GM19099 (cell line): Measurements from ENCODE around the gene RTKN2.

Experiments
- POLR2A ChIP-seq: IDR thresholded peaks from 3 replicates; pipeline ENCODE4 v1.6.1; 2011; ENCODE audit warnings: low read depth; ENCODE audit not compliant: insufficient read length; ENCODE audit errors: extremely low read depth

Gene RTKN2

DNA sequence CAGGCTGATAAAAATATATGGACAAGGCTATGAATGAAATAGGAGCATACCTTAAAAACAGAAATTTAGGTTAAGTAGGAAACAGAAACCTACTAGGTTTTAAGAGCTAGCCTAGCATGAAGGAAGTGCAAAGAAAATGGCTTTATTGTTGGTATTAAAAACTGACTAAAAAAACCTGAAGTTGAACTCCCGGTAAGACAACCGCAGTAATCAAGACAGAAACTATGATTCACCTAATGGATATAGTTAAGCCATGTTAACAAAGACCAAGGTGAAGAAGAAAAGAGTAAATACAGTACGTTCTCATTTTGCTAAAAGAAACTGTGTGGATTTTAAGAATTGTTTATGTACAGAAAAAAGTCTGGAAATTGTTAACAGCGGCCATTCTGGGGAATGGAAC is 2.5 kb downstream of the RTKN2 start:
- TF ChIP-seq POLR2A, result no peak

DNA sequence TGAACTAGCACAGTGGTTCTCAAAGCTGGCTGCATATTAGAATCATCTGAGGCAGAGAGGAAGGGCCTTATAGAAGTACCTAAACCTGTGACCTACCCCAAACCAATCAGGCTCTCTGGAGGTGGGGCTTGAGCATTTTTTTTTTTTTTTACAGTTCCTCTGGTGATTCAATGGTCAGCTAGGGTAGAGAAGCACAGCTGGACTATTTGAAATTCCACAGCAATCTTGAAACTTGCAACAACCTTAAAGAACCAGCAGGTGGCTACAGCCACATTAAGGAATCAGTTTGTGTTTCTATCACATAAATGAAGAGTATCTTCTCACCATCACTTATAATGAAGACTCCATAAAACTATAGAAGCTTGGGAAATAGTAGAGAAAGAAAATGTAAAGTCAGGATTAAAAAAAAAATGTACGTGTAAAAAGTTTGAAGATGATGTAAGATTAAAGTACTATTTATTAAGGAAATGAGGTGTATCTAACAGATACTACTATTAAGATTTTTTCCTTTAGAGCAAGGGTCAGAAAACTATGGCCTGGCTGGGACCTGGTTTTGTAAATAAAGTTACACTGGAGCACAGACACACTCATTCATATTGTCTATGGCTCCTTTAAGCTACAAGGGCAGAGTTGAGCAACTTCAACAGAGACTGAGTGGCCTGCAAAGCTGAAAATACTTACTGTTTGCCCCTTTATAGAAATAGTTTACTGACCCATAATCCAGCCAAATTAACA is 3.8 kb downstream of the RTKN2 start:
- no peak for TF ChIP-seq POLR2A

DNA sequence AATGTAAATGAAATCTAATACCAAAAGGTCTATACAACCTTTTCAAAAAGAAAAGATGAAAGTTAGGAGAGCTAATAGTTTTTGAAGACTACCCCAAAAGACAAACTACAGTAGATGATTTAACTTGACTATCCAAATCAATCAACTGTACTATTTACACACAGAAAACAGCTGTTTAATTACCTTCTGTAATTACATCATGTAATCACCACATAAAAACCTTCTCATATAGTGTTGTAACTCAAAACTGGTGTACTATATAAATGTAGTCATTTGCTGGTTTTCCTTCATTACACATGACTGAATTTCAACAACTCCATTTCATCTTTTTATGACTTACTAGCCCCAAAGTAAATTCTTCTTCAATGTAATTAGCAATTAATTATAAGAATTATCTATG is 4.5 kb downstream of the RTKN2 start:
- no peak for TF ChIP-seq POLR2A

GRCh38 chr10:62261666-62262065 is 7.0 kb downstream of the RTKN2 start:
- no peak for TF ChIP-seq POLR2A

- TF ChIP-seq POLR2A, result no peak
These were observed 8.6 kb downstream of the RTKN2 start for GRCh38 chr10:62259998-62260397.

- TF ChIP-seq POLR2A, result no peak
These were observed 9.2 kb downstream of the RTKN2 start for GRCh38 chr10:62259456-62259855.

- TF ChIP-seq POLR2A, result no peak
These were observed 9.7 kb downstream of the RTKN2 start for GRCh38 chr10:62258926-62259325.

- no peak for TF ChIP-seq POLR2A
These were observed 14.9 kb downstream of the RTKN2 start for GRCh38 chr10:62253704-62254103.

DNA sequence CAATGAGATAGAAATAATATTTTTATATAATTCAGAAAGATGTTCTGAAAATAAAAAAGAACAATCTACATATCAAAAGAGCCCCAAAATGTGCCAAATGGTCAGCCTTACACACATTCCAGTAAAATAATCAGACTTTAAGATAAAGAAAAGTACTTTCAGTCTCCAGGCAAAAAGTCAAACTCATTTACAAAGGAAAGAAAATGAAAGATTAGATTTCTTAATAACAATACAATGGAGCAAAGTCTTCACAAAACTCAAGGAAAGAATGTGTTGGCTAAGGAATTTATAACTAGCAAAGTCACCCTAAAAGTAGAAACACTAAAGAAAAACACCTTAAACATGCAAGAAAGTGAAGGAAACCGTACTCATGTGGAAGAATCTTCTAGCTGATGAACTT is 16.6 kb downstream of the RTKN2 start:
- TF ChIP-seq POLR2A, result no peak

- TF ChIP-seq POLR2A, result no peak
These were observed 17.9 kb downstream of the RTKN2 start for GRCh38 chr10:62250594-62251198.

DNA sequence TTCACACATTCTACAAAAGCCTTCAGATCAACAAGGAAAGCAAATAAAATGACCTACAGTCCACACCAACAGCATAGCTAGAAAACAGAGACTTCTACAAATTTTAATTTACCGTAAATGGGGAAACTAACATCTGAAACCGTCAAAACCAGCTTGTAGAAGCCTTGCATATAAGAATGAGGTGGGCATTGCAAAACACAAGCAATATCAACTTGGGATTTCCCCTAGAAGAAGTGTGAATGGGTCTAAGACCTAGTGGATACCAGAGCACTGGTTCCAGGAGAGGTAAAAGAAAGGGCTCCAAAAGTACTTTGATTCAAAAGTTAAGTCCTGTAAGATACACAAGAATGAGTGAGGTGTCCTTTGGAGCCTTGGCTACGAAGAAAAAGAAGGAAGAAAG is 18.7 kb downstream of the RTKN2 start:
- TF ChIP-seq POLR2A, result no peak

DNA sequence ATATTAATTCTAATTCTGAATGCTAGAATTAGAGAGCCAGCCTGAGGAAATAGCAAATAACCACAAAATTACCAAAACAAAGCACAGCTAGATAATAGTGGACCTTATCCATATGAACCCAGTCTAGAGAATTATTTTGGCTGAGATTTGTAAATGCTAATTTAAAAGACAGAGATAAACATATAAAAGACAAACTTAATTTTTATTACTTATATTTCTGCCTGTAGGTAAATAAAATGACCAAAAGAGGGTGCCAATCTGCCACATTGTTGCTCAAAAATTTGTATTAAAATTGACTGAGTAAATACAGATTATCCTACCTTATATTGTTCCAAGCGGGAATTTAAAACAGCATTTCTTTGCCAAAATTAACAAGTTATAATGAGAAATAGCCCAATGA is 20.2 kb downstream of the RTKN2 start:
- TF ChIP-seq POLR2A, result no peak

DNA sequence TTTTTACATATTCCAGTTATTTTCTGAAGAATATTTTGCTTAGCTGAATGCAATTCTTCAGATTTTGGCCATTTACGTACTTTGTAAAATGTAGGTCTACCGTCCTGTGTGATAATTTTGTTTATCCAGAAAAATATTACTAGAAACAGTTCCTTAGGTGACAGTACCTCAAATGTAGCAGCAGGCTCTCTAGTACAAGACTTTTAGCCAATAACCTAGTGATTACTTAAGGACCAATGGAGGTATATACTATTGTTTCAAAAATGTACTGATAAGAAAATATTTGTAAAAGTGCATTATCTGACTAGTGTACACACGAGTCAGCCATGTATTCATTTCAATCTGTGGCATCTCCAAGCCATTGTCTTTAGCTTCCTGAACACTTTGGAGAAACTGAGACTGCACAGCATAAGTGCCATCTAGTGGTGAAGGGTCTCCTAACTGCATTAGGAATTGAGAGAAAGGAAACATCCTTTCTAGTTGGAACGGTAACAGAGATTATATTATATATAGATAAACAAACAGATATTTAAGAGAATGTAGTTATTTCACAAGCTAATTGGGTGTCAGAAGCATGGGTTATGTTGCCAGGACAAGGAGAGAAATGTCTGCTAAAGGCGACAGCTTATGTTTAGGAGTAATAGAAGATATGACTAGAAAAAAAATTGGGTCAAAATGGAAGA is 23.7 kb downstream of the RTKN2 start:
- no peak for TF ChIP-seq POLR2A

- TF ChIP-seq POLR2A, result no peak
These were observed 24.6 kb downstream of the RTKN2 start for GRCh38 chr10:62244088-62244487.

GRCh38 chr10:62243647-62243997 is 25.0 kb downstream of the RTKN2 start:
- no peak for TF ChIP-seq POLR2A

DNA sequence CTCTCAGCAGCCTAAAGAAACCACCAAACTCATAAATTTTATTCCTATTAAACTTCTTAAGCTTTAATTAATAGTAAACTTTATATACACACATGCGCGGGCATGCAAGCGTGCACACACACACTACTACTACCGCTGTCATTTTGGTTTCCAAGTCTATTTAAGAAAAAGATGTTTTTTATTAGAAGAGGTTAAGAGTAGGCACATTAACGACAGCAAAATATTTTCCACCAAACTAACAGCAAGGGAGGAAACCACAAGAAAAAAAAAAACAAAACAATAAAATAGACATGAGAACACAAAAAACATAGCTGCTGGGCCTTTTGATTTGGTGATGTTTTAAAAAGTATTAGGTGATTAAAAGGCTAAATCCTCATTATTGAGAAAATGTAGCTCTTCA is 28.6 kb downstream of the RTKN2 start:
- TF ChIP-seq POLR2A, result no peak
